Spinal cord (tissue), 10 donors: ENCODE measurements around the gene GFM1. TPM values are rescaled to one million over a fixed set of nuclear protein-coding genes. Genes with fewer than 3 reads are reported as not detected.

Source experiments
- DNase-seq, 6 donors: peaks; one replicate each; pipeline versions ENCODE4 v3.0.0 to v3.0.0-alpha.2; 2013 to 2015; ENCODE audit warnings: low spot score in 6 of 6, low read depth in 4 of 6
- H3K27ac ChIP-seq: one replicate; pipeline ENCODE4 v1.5.1; 2013; ENCODE audit warnings: low read depth, low read length, control low read depth
- H3K27me3 ChIP-seq: one replicate; pipeline ENCODE4 v1.6.1; 2013; ENCODE audit warnings: low read length; ENCODE audit not compliant: control insufficient read depth, insufficient read depth
- H3K36me3 ChIP-seq: one replicate; pipeline ENCODE4 v1.6.1; 2013; ENCODE audit warnings: low read length; ENCODE audit not compliant: control insufficient read depth, insufficient read depth
- H3K4me1 ChIP-seq: one replicate; pipeline ENCODE4 v1.6.1; 2013; ENCODE audit warnings: low read length; ENCODE audit not compliant: control insufficient read depth, insufficient read depth
- H3K4me3 ChIP-seq: one replicate; pipeline ENCODE4 v1.5.1; 2013; ENCODE audit warnings: low read depth, low read length, control low read depth
- H3K9me3 ChIP-seq: one replicate; pipeline ENCODE4 v1.6.1; 2013; ENCODE audit warnings: low read length; ENCODE audit not compliant: control insufficient read depth, insufficient read depth
- WGBS: methylation state at CpG from one replicate; pipeline ENCODE4 v1.1.5; 2013; ENCODE audit warnings: missing lambda C conversion rate; ENCODE audit not compliant: insufficient coverage; 5-methylcytosine and 5-hydroxymethylcytosine counted together
- polyA plus RNA-seq, 2 donors: library from polyadenylated mRNA; unstranded; fragments of 120-200 nt; gene quantifications; one replicate each; pipeline ENCODE4 v1.2.1, GENCODE V29; 2013; ENCODE audit not compliant: insufficient read length in 2 of 2
- total RNA-seq, 2 donors: library from RNA; depleted of rRNA in 1 of 2; stranded (reverse); fragments of 120-200 nt in 1 of 2; fragments of >200 nt in 1 of 2; gene quantifications; one replicate each; pipeline versions ENCODE4 v1.2.3 to v1.2.4, GENCODE V29; 2013 to 2014
- donor health status: healthy.

GFM1 gene
- total and polyA plus RNA-seq, 4 donors = 42.4 to 78.4 (median 49.5) TPM

- Histone ChIP-seq H3K4me1 (peaks cover 21% of the 10 kb centered on the region), H3K27ac (no peak overlapping the region), H3K9me3 (peaks cover 4% of the 10 kb centered on the region), H3K27me3 (no peaks in the 10 kb centered on the region), H3K36me3 (peaks cover 12% of the 10 kb centered on the region), H3K4me3 (peak overlapping the region; percentile 46)
- WGBS = 17% methylated on average over 15 of the region's 15 CpGs
- peak in 1 of 6 donors; percentile 27 for DNase-seq
These were observed 88.5 kb downstream of the GFM1 start for GRCh38 chr3:158732856-158733200.

- H3K4me3 ChIP-seq = no peak overlapping the region
- H3K36me3 ChIP-seq = peaks cover 13% of the 10 kb centered on the region
- DNase-seq = no peak
- WGBS = 100% methylated on average over 1 of the region's 3 CpGs
- peaks cover 4% of the 10 kb centered on the region for H3K9me3 ChIP-seq
- peaks cover 21% of the 10 kb centered on the region for H3K4me1 ChIP-seq
- no peaks in the 10 kb centered on the region for H3K27me3 ChIP-seq
- H3K27ac ChIP-seq = no peak overlapping the region
These were observed 89.3 kb downstream of the GFM1 start for GRCh38 chr3:158733656-158734055.

- Histone ChIP-seq H3K4me1 (peaks cover 21% of the 10 kb centered on the region), H3K36me3 (peaks cover 19% of the 10 kb centered on the region), H3K27ac (no peak overlapping the region), H3K9me3 (peaks cover 4% of the 10 kb centered on the region), H3K27me3 (no peaks in the 10 kb centered on the region), H3K4me3 (no peak overlapping the region)
- WGBS = 95% methylated on average over 6 of the region's 7 CpGs
- DNase-seq = no peak
These were observed 91.1 kb downstream of the GFM1 start for GRCh38 chr3:158735296-158736033.

GRCh38 chr3:158737410-158737809 lies 93.1 kb downstream of the GFM1 start:
- WGBS = no CpG with 5 or more reads among the region's 2 CpGs
- Histone ChIP-seq H3K36me3 (peaks cover 22% of the 10 kb centered on the region), H3K4me1 (peaks cover 13% of the 10 kb centered on the region)

GRCh38 chr3:158737976-158738615 lies 93.8 kb downstream of the GFM1 start:
- WGBS = 73% methylated on average over 7 of the region's 9 CpGs
- DNase-seq = no peak
- no peak overlapping the region for H3K4me3 ChIP-seq
- peaks cover 4% of the 10 kb centered on the region for H3K9me3 ChIP-seq
- H3K27ac ChIP-seq = no peak overlapping the region
- H3K36me3 ChIP-seq = peaks cover 24% of the 10 kb centered on the region
- no peaks in the 10 kb centered on the region for H3K27me3 ChIP-seq
- H3K4me1 ChIP-seq = peaks cover 6% of the 10 kb centered on the region

More at GRCh38 chr3:158737410-158737809, 93.1 kb downstream of the GFM1 start:
- no peak overlapping the region for H3K4me3 ChIP-seq
- H3K27me3 ChIP-seq = no peaks in the 10 kb centered on the region
- H3K9me3 ChIP-seq = peaks cover 4% of the 10 kb centered on the region
- no peak for DNase-seq
- no peak overlapping the region for H3K27ac ChIP-seq

- H3K27me3 ChIP-seq = no peaks in the 10 kb centered on the region
- no peak overlapping the region for H3K27ac ChIP-seq
- 97% methylated on average over 4 of the region's 6 CpGs for WGBS
- no peak overlapping the region for H3K4me3 ChIP-seq
- no peak for DNase-seq
- H3K36me3 ChIP-seq = peaks cover 24% of the 10 kb centered on the region
- peaks cover 4% of the 10 kb centered on the region for H3K9me3 ChIP-seq
- peaks cover under 1% of the 10 kb centered on the region for H3K4me1 ChIP-seq
These were observed 94.3 kb downstream of the GFM1 start for GRCh38 chr3:158738653-158739052.

GRCh38 chr3:158739078-158739477 lies 94.8 kb downstream of the GFM1 start:
- 96% methylated on average over 4 of the region's 4 CpGs for WGBS
- Histone ChIP-seq H3K4me3 (no peak overlapping the region), H3K9me3 (peaks cover 4% of the 10 kb centered on the region), H3K27ac (no peak overlapping the region), H3K36me3 (peaks cover 26% of the 10 kb centered on the region), H3K4me1 (no peaks in the 10 kb centered on the region), H3K27me3 (no peaks in the 10 kb centered on the region)
- no peak for DNase-seq

- DNase-seq = no peak
- Histone ChIP-seq H3K4me3 (no peak overlapping the region), H3K9me3 (peaks cover 4% of the 10 kb centered on the region), H3K27ac (no peak overlapping the region), H3K27me3 (no peaks in the 10 kb centered on the region), H3K36me3 (peaks cover 25% of the 10 kb centered on the region), H3K4me1 (no peaks in the 10 kb centered on the region)
- WGBS = 89% methylated on average over 2 of the region's 3 CpGs
These were observed 95.3 kb downstream of the GFM1 start for GRCh38 chr3:158739661-158740060.
